Cardiac fibroblast (primary cell): ENCODE data around the gene CDH23.

Source experiments
- DNase-seq, 2 donors: peaks; one replicate each; pipeline versions ENCODE4 v3.0.0 to v3.0.0-alpha.2; 2010; ENCODE audit warnings: low read depth in 2 of 2
- H3K4me3 ChIP-seq, 2 donors: replicated peaks in 1 of 2; 1 replicate in 1 of 2; 2 replicates in 1 of 2; pipeline ENCODE4 v1.5.1; 2011; ENCODE audit warnings: low read depth in 2 of 2, low read length in 2 of 2, mild to moderate bottlenecking in 2 of 2, moderate library complexity in 1 of 2
- CTCF ChIP-seq: IDR thresholded peaks from one replicate; pipeline ENCODE4 v1.5.1; 2011; ENCODE audit warnings: low read depth, mild to moderate bottlenecking, low read length, inconsistent platforms

CDH23 gene

GRCh38 chr10:71790749-71791440 lies 394.2 kb downstream of the CDH23 start:
- TF ChIP-seq CTCF = no peak
- H3K4me3 ChIP-seq = no peak overlapping the region
- DNase-seq = no peak

GRCh38 chr10:71795248-71795647 lies 398.5 kb downstream of the CDH23 start:
- TF ChIP-seq CTCF = no peak
- peak; percentile 37 to 38 for DNase-seq
- H3K4me3 ChIP-seq = no peak overlapping the region

- no peak for TF ChIP-seq CTCF
- no peak overlapping the region for H3K4me3 ChIP-seq
- no peak for DNase-seq
Measured at GRCh38 chr10:71796749-71797405, 400.2 kb downstream of the CDH23 start.

DNA sequence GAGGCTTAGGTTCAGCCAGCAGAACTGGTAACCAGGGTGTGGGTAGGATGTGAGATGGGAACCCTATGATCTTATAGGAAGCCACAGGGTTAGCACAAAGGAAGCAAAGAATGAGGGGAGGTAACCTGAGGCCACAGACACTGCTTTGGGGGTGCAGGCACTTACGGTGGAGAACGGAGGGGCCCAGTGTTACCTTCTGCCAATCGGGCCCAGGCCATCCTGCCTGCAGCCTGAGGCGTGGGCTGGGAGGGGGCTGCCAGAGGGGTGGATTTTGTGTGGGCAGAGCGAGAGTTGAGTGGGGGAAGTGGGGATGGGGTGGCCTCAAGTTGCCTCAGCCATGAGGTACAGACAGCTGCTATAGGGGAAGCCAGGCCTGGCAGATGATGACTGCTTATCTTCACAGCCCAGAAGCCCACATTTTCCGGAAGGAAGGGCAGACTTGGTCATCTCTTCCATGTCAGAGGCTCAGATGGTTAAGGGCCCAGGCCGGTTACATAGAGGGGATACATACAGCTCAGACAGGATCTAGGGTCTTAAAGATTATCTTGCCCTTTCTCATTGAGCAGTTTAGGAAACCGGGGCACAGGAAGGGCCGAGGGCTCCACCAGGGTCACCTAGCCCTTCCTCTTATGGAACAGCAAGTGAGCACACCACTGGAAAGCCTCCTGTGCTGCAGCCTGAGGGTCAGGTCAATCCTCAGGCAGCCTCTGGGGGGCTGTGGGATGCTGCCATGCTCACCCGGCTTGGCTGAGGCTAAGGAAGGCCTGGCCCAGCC lies 401.0 kb downstream of the CDH23 start:
- H3K4me3 ChIP-seq = no peak overlapping the region
- no peak for TF ChIP-seq CTCF
- no peak for DNase-seq

GRCh38 chr10:71798308-71798624 lies 401.5 kb downstream of the CDH23 start:
- no peak for DNase-seq
- TF ChIP-seq CTCF = no peak
- no peak overlapping the region for H3K4me3 ChIP-seq

DNA sequence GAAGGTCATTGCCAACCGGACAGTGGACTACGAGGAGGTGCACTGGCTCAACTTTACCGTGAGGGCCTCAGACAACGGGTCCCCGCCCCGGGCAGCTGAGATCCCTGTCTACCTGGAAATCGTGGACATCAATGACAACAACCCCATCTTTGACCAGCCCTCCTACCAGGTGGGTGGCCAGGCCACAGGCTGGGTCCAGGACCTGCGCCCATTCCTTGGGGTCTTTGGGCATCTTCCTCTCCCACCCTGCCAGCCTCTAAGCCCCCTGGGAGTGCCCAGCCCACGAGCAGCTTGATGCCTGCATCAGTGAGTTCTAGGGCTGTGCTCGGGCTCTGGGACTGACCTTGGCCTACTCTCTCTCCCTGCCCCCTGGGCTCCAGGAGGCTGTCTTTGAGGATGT lies 402.4 kb downstream of the CDH23 start:
- no peak overlapping the region for H3K4me3 ChIP-seq
- no peak for DNase-seq
- TF ChIP-seq CTCF = no peak
